H1 (cell line): ENCODE data around the gene PHKG2. TPM values are rescaled to one million over a fixed set of nuclear protein-coding genes. Genes with fewer than 3 reads are reported as not detected.

Experiments
- CTCF ChIA-PET: fragments of 300-600 bp; sonication (Branson Sonifier 250); formaldehyde crosslinking; loops from one replicate; lab custom pipeline; 2021; ENCODE audit not compliant: partially characterized antibody; lab: Charles Lee
- POLR2A ChIA-PET: fragments of 300-600 bp; sonication (Branson Sonifier 250); formaldehyde crosslinking; loops from one replicate; lab custom pipeline; 2021; ENCODE audit warnings: inconsistent platforms; ENCODE audit not compliant: partially characterized antibody; lab: Charles Lee
- DNase-seq, 2 experiments: peaks; one replicate each; pipeline versions ENCODE4 v3.0.0 to v3.0.0-alpha.2; 2010 to 2022; ENCODE audit warnings: low spot score in 2 of 2, low read depth in 1 of 2, mixed read lengths in 1 of 2
- FAIRE-seq: peaks from 2 replicates; lab custom pipeline; 2011; peaks lifted over from hg19 to GRCh38; lab: Jason Lieb, UNC
- H2AFZ ChIP-seq: 2 replicates; pipeline ENCODE4 v1.8.1; 2012; ENCODE audit warnings: low read length, inconsistent platforms
- H2AK5ac ChIP-seq: 2 replicates; pipeline ENCODE4 v1.6.1; 2013; ENCODE audit warnings: low read depth, low read length
- H2BK120ac ChIP-seq: replicated peaks from 2 replicates; pipeline ENCODE3; 2013; ENCODE audit warnings: low read depth, low read length, inconsistent platforms
- H2BK12ac ChIP-seq: 2 replicates; pipeline ENCODE4 v1.6.1; 2013; ENCODE audit warnings: low read depth, low read length
- H2BK15ac ChIP-seq: 2 replicates; pipeline ENCODE4 v1.6.1; 2013; ENCODE audit warnings: low read length
- H2BK20ac ChIP-seq: 2 replicates; pipeline ENCODE4 v1.6.1; 2013; ENCODE audit warnings: low read length
- H2BK5ac ChIP-seq: 2 replicates; pipeline ENCODE4 v1.6.1; 2013; ENCODE audit warnings: low read depth, low read length
- H3K14ac ChIP-seq: 2 replicates; pipeline ENCODE4 v1.6.1; 2013; ENCODE audit warnings: inconsistent platforms; ENCODE audit not compliant: insufficient read length
- H3K18ac ChIP-seq: 2 replicates; pipeline ENCODE4 v1.6.1; 2013; ENCODE audit warnings: low read length; ENCODE audit errors: extremely low read depth
- H3K23ac ChIP-seq: 2 replicates; pipeline ENCODE4 v1.6.1; 2013; ENCODE audit warnings: inconsistent platforms; ENCODE audit not compliant: insufficient read length
- H3K23me2 ChIP-seq: 2 replicates; pipeline ENCODE4 v1.6.1; 2013; ENCODE audit warnings: low read depth, low read length
- H3K27ac ChIP-seq: 2 replicates; pipeline ENCODE4 v1.6.1; 2011; ENCODE audit warnings: low read depth, low read length, inconsistent platforms
- H3K27me3 ChIP-seq, 4 experiments: replicated peaks in 1 of 4; 1 replicate in 1 of 4; 2 replicates in 3 of 4; pipeline versions ENCODE4 v1.6.1 to v1.8.1; 2011 to 2013; ENCODE audit warnings: low read length in 3 of 4, mild to moderate bottlenecking in 3 of 4, inconsistent platforms in 2 of 4, mixed read lengths in 2 of 4, moderate library complexity in 1 of 4; ENCODE audit not compliant: control insufficient read depth in 3 of 4, insufficient read depth in 3 of 4; ENCODE audit errors: extremely low read depth in 1 of 4
- H3K36me3 ChIP-seq, 4 experiments: 2 replicates each; pipeline versions ENCODE4 v1.6.1 to v1.8.1; 2011 to 2013; ENCODE audit warnings: mild to moderate bottlenecking in 4 of 4, low read length in 3 of 4, moderate library complexity in 2 of 4, control low read depth in 1 of 4, inconsistent platforms in 1 of 4; ENCODE audit not compliant: insufficient read depth in 4 of 4, control insufficient read depth in 2 of 4
- H3K4ac ChIP-seq: replicated peaks from 2 replicates; pipeline ENCODE3; 2013; ENCODE audit warnings: low read length, low read depth, mixed read lengths, inconsistent platforms; ENCODE audit not compliant: insufficient read length
- H3K4me1 ChIP-seq, 4 experiments: replicated peaks in 1 of 4; 1 replicate in 1 of 4; 2 replicates in 3 of 4; pipeline versions ENCODE4 v1.6.1 to v1.8.1; 2011 to 2013; ENCODE audit warnings: low read length in 3 of 4, inconsistent platforms in 2 of 4, mixed read lengths in 1 of 4; ENCODE audit not compliant: insufficient read depth in 4 of 4, control insufficient read depth in 3 of 4
- H3K4me2 ChIP-seq, 2 experiments: 2 replicates each; pipeline versions ENCODE4 v1.6.1 to v1.8.1; 2011 to 2013; ENCODE audit warnings: low read depth in 2 of 2, low read length in 2 of 2, control low read depth in 1 of 2, inconsistent platforms in 1 of 2, mild to moderate bottlenecking in 1 of 2; ENCODE audit not compliant: insufficient read depth in 1 of 2
- H3K4me3 ChIP-seq, 4 experiments: fragments of 200-600, 300-600 bp in 1 of 4; sonication (generic), shearing (Covaris generic), sonication (Bioruptor Twin) in 1 of 4; 2 replicates each; pipeline versions ENCODE4 v1.5.1 to v1.8.1; 2011 to 2016; ENCODE audit warnings: low read length in 4 of 4, low read depth in 3 of 4, control low read depth in 2 of 4, inconsistent platforms in 2 of 4, mild to moderate bottlenecking in 2 of 4, mixed read lengths in 1 of 4, moderate library complexity in 1 of 4; ENCODE audit not compliant: insufficient read depth in 2 of 4; ENCODE audit errors: extremely low read depth in 1 of 4
- H3K56ac ChIP-seq: replicated peaks from 2 replicates; pipeline ENCODE3; 2013; ENCODE audit warnings: low read depth, mild to moderate bottlenecking, mixed read lengths, low read length, inconsistent platforms; ENCODE audit not compliant: insufficient read length
- H3K79me1 ChIP-seq: 2 replicates; pipeline ENCODE4 v1.6.1; 2013; ENCODE audit warnings: low read depth, low read length, control low read depth
- H3K79me2 ChIP-seq, 2 experiments: 2 replicates each; pipeline versions ENCODE4 v1.6.1 to v1.8.1; 2012 to 2013; ENCODE audit warnings: low read length in 2 of 2, mild to moderate bottlenecking in 2 of 2, inconsistent platforms in 1 of 2; ENCODE audit not compliant: insufficient read depth in 2 of 2, control insufficient read depth in 1 of 2
- H3K9ac ChIP-seq, 4 experiments: replicated peaks in 1 of 4; 1 replicate in 1 of 4; 2 replicates in 3 of 4; pipeline versions ENCODE4 v1.6.1 to v1.8.1; 2011 to 2013; ENCODE audit warnings: low read depth in 3 of 4, low read length in 3 of 4, control low read depth in 2 of 4, mild to moderate bottlenecking in 2 of 4, moderate library complexity in 2 of 4, inconsistent platforms in 1 of 4; ENCODE audit errors: extremely low read depth in 1 of 4
- H3K9me3 ChIP-seq, 2 experiments: 2 replicates each; pipeline versions ENCODE4 v1.6.1 to v1.8.1; 2012 to 2013; ENCODE audit warnings: mild to moderate bottlenecking in 2 of 2, moderate library complexity in 2 of 2, control low read depth in 1 of 2, inconsistent platforms in 1 of 2, low read depth in 1 of 2, low read length in 1 of 2, mixed read lengths in 1 of 2; ENCODE audit not compliant: insufficient read depth in 2 of 2
- H4K20me1 ChIP-seq, 2 experiments: replicated peaks in 1 of 2; 2 replicates each; pipeline versions ENCODE3 to v1.8.1; 2011 to 2013; ENCODE audit warnings: inconsistent platforms in 2 of 2, low read length in 2 of 2, mild to moderate bottlenecking in 1 of 2; ENCODE audit not compliant: insufficient read depth in 2 of 2, control insufficient read depth in 1 of 2
- H4K5ac ChIP-seq: 2 replicates; pipeline ENCODE4 v1.6.1; 2013; ENCODE audit warnings: low read length, low read depth, mixed read lengths, inconsistent platforms; ENCODE audit not compliant: insufficient read length
- H4K8ac ChIP-seq: 2 replicates; pipeline ENCODE4 v1.8.0; 2013; ENCODE audit warnings: mild to moderate bottlenecking, moderate library complexity, low read length, inconsistent platforms; ENCODE audit not compliant: insufficient read depth; ENCODE audit errors: extremely low read depth
- H4K91ac ChIP-seq: replicated peaks from 2 replicates; pipeline ENCODE3; 2013; ENCODE audit warnings: low read length, mixed read lengths, inconsistent platforms; ENCODE audit not compliant: insufficient read length
- BCL11A ChIP-seq, 2 experiments: IDR thresholded peaks; one replicate each; pipeline ENCODE4 v1.6.1; 2011; ENCODE audit warnings: low read depth in 2 of 2, low read length in 2 of 2, mild to moderate bottlenecking in 2 of 2
- CHD1 ChIP-seq: IDR thresholded peaks from 2 replicates; pipeline ENCODE4 v1.6.1; 2012; ENCODE audit warnings: low read depth, low read length, improper control_type of control experiment
- CHD2 ChIP-seq: IDR thresholded peaks from 2 replicates; pipeline ENCODE4 v1.6.1; 2012; ENCODE audit warnings: low read length, improper control_type of control experiment
- EZH2 ChIP-seq: fragments of 200-600 bp; sonication (generic); IDR thresholded peaks from 2 replicates; pipeline ENCODE4 v1.7.1; 2012; ENCODE audit warnings: low read depth, mild to moderate bottlenecking, moderate library complexity, low read length, inconsistent platforms; ENCODE audit not compliant: severe bottlenecking
- HDAC2 ChIP-seq, 2 experiments: fragments of 300-600 bp in 1 of 2; sonication (generic) in 1 of 2; IDR thresholded peaks; 2 replicates each; pipeline ENCODE4 v1.6.1; 2011 to 2012; ENCODE audit warnings: low read depth in 2 of 2, low read length in 2 of 2, mild to moderate bottlenecking in 2 of 2, moderate library complexity in 2 of 2, borderline replicate concordance in 1 of 2, inconsistent platforms in 1 of 2
- NANOG ChIP-seq: IDR thresholded peaks from 2 replicates; pipeline ENCODE4 v1.6.1; 2011; ENCODE audit warnings: low read length, low read depth, mild to moderate bottlenecking, inconsistent platforms; ENCODE audit not compliant: insufficient read depth, poor library complexity, severe bottlenecking
- RXRA ChIP-seq: IDR thresholded peaks from 2 replicates; pipeline ENCODE4 v1.6.1; 2011; ENCODE audit warnings: low read depth, mild to moderate bottlenecking, low read length, moderate library complexity; ENCODE audit not compliant: insufficient read depth
- SUZ12 ChIP-seq: fragments of 200-600 bp; sonication (generic); IDR thresholded peaks from 2 replicates; pipeline ENCODE4 v1.6.1; 2012; ENCODE audit warnings: mild to moderate bottlenecking, inconsistent platforms, low read length, moderate library complexity, mixed read lengths
- TBP ChIP-seq: IDR thresholded peaks from 2 replicates; pipeline ENCODE4 v1.6.1; 2011; ENCODE audit warnings: low read depth, low read length, improper control_type of control experiment
- WGBS, 2 experiments: shearing (Covaris generic) in 1 of 2; methylation state at CpG; one replicate each; pipeline versions ENCODE4 v1.1.6 to v1.1.7; 2013 to 2015; ENCODE audit warnings: low lambda C conversion rate in 2 of 2, mixed read lengths in 2 of 2, inconsistent platforms in 1 of 2, low coverage in 1 of 2, missing lambda C conversion rate in 1 of 2; ENCODE audit not compliant: insufficient replicate concordance in 2 of 2, insufficient coverage in 1 of 2, insufficient read length in 1 of 2; ENCODE audit errors: extremely low coverage in 1 of 2, missing lambda C conversion rate in 1 of 2; 5-methylcytosine and 5-hydroxymethylcytosine counted together
- polyA plus RNA-seq, 7 experiments: library from polyadenylated mRNA; depleted of rRNA in 3 of 7; stranded (reverse) in 5 of 7; unstranded in 2 of 7; fragments of >200 nt in 5 of 7; fragments of 200-250 nt in 2 of 7; gene quantifications; 1 replicate in 5 of 7; 2 replicates in 1 of 7; 4 replicates in 1 of 7; pipeline versions ENCODE4 v1.2.1 to v1.2.3, GENCODE V29; 2011 to 2013; ENCODE audit warnings: missing spikeins in 2 of 7, mixed read lengths in 2 of 7
- total RNA-seq: library from RNA; stranded (reverse); fragmentation: NEBNext Ultra II Directional; extraction: Animal tissue kit (Norgen Biotek cat#: 25700); gene quantifications from 2 replicates; pipeline ENCODE4 v1.2.1, GENCODE V29; 2021
- TF ChIP-seq, protein P1 (sequence below): IDR thresholded peaks from 2 replicates; pipeline ENCODE4 v1.6.1; 2012; ENCODE audit warnings: inconsistent platforms
- TF ChIP-seq, protein P2 (sequence below): IDR thresholded peaks from 2 replicates; pipeline ENCODE4 v1.6.1; 2012; ENCODE audit warnings: low read length, inconsistent platforms

Gene PHKG2
- total and polyA plus RNA-seq, 2 of the 8 experiments (the other 6 are each of a cell fraction or from before 2014, with no cell fraction given): 36.0 to 53.4 TPM

- Histone ChIP-seq H3K36me3 (peaks cover 57 to 88% (median 82%) of the 10 kb centered on the region in 4 experiments), H3K4me2 (no peak overlapping the region), H3K56ac (no peak overlapping the region), H2BK12ac (no peak overlapping the region), H3K79me2 (no peaks in the 10 kb centered on the region), H3K4me3 (no peak overlapping the region), H3K23me2 (no peaks in the 10 kb centered on the region), H4K91ac (no peak overlapping the region), H3K23ac (no peak overlapping the region), H3K79me1 (0 out of 2 replicates have a peak, but pooled peaks cover 3% of the 10 kb centered on the region), H2BK120ac (no peak overlapping the region), H3K18ac (no peak overlapping the region), H2BK15ac (no peak overlapping the region), H3K9ac (no peak overlapping the region), H4K5ac (no peak overlapping the region), H3K9me3 (no peaks in the 10 kb centered on the region), H3K4ac (no peak overlapping the region), H3K14ac (no peak overlapping the region), H4K8ac (no peak overlapping the region), H3K4me1 (no peaks in the 10 kb centered on the region), H4K20me1 (peaks cover 13 to 23% of the 10 kb centered on the region in 2 experiments), H2BK5ac (no peak overlapping the region), H2AFZ (no peak overlapping the region), H2BK20ac (no peak overlapping the region), H2AK5ac (no peak overlapping the region), H3K27me3 (no peaks in the 10 kb centered on the region), H3K27ac (no peak overlapping the region)
- FAIRE-seq: no peak
- ChIA-PET CTCF (interaction anchor here (0.9 kb wide), 1 partner anchor 134 kb away, joined by 3 read pairs; no protein-coding TSS in a partner anchor), POLR2A (interaction anchor here (0.7 to 12.1 kb wide), 14 partner anchors 11 to 63 kb away, joined by 3 to 80 read pairs (median 4); partner anchors contain the start of genes PHKG2 and SRCAP)
- no peak for DNase-seq
- 92% methylated on average over 1 of the region's 1 CpG; no CpG with 5 or more reads in 1 of the 2 experiments for WGBS, 2 experiments
- no peak for TF ChIP-seq HDAC2 (IDR thresholded peaks at IDR 0.05; ENCODE audit: borderline replicate concordance in 1 of 2, low read depth in 2 of 2, low read length in 2 of 2)
- no peak for TF ChIP-seq NANOG
- no peak for TF ChIP-seq BCL11A (IDR thresholded peaks at IDR 0.05; ENCODE audit: low read depth in 2 of 2, low read length in 2 of 2)
- TF ChIP-seq CHD1: no peak
- TF ChIP-seq TBP: no peak
- TF ChIP-seq, protein P1, sequence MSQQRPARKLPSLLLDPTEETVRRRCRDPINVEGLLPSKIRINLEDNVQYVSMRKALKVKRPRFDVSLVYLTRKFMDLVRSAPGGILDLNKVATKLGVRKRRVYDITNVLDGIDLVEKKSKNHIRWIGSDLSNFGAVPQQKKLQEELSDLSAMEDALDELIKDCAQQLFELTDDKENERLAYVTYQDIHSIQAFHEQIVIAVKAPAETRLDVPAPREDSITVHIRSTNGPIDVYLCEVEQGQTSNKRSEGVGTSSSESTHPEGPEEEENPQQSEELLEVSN: no peak
- no peak for TF ChIP-seq CHD2
- TF ChIP-seq RXRA: no peak
- TF ChIP-seq, protein P2, sequence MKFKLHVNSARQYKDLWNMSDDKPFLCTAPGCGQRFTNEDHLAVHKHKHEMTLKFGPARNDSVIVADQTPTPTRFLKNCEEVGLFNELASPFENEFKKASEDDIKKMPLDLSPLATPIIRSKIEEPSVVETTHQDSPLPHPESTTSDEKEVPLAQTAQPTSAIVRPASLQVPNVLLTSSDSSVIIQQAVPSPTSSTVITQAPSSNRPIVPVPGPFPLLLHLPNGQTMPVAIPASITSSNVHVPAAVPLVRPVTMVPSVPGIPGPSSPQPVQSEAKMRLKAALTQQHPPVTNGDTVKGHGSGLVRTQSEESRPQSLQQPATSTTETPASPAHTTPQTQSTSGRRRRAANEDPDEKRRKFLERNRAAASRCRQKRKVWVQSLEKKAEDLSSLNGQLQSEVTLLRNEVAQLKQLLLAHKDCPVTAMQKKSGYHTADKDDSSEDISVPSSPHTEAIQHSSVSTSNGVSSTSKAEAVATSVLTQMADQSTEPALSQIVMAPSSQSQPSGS: no peak
- no peak for TF ChIP-seq SUZ12
- no peak for TF ChIP-seq EZH2
These were observed 36.5 kb upstream of the PHKG2 start for GRCh38 chr16:30711712-30712111.
